HCT116 (cell line): ENCODE measurements around the gene KLF11. TPM values are rescaled to one million over a fixed set of nuclear protein-coding genes. Genes with fewer than 3 reads are reported as not detected.

ENCODE experiments used
- ATAC-seq: fragments of 200-7000 bp; cut with Tn5 transposase; 2 replicates; pipeline ENCODE4 v1.9.1; 2020; ENCODE audit warnings: mild to moderate bottlenecking, moderate library complexity
- BruUV-seq: library from RNA; stranded (reverse); fragments of 400-500 nt; replicated peaks from 2 replicates; lab custom pipeline; 2021; lab: Mats Ljungman, UMichigan
- CTCF ChIA-PET: fragments of 300-600 bp; sonication (Branson Sonifier 250); formaldehyde crosslinking; loops from one replicate; lab custom pipeline; 2021; ENCODE audit warnings: antibody characterized with exemption; lab: Charles Lee
- POLR2A ChIA-PET: fragments of 300-600, 350-600 bp; sonication (Branson Sonifier 250); formaldehyde crosslinking; loops from one replicate; lab custom pipeline; 2021; ENCODE audit warnings: antibody characterized with exemption; lab: Charles Lee
- RAD21 ChIA-PET, 2 experiments: fragments of 300-600 bp; sonication (Branson Sonifier 250); formaldehyde crosslinking; loops; one replicate each; lab custom pipeline; 2023; ENCODE audit warnings: low total read pairs in 2 of 2; ENCODE audit not compliant: uncharacterized antibody in 2 of 2, unreplicated experiment in 2 of 2, low non-redundant PET in 1 of 2; lab: Charles Lee
- DNase-seq: peaks from one replicate; pipeline ENCODE4 v3.0.0-alpha.2; 2010; ENCODE audit warnings: low read depth, low spot score
- H2AFZ ChIP-seq: fragments of 200-600 bp; shearing (Covaris generic), sonication (generic); 2 replicates; pipeline ENCODE4 v1.6.1; 2017; ENCODE audit warnings: low read depth, mixed run types, mixed read lengths, antibody characterized with exemption, low read length; ENCODE audit not compliant: poor library complexity, severe bottlenecking
- H3K27ac ChIP-seq: 2 replicates; pipeline ENCODE4 v1.5.1; 2012; ENCODE audit warnings: low read depth, low read length
- H3K27me3 ChIP-seq: fragments of 200-600 bp; sonication (generic); 2 replicates; pipeline ENCODE4 v1.6.1; 2016; ENCODE audit warnings: mixed run types, low read length, mixed read lengths; ENCODE audit not compliant: insufficient read depth
- H3K36me3 ChIP-seq, 2 experiments: fragments of 200-500 bp in 1 of 2; fragments of 200-600 bp in 1 of 2; sonication (Bioruptor generic) in 1 of 2; sonication (generic) in 1 of 2; 2 replicates each; pipeline versions ENCODE4 v1.5.1 to v1.6.1; 2014 to 2016; ENCODE audit warnings: low read length in 2 of 2, inconsistent platforms in 1 of 2, mixed read lengths in 1 of 2, mixed run types in 1 of 2; ENCODE audit not compliant: insufficient read depth in 2 of 2, control insufficient read depth in 1 of 2
- H3K4me1 ChIP-seq, 2 experiments: fragments of 200-600 bp in 1 of 2; sonication (generic) in 1 of 2; 2 replicates each; pipeline versions ENCODE4 v1.5.1 to v1.6.1; 2012 to 2017; ENCODE audit warnings: low read length in 2 of 2, inconsistent platforms in 1 of 2, mild to moderate bottlenecking in 1 of 2, mixed read lengths in 1 of 2, mixed run types in 1 of 2, moderate library complexity in 1 of 2; ENCODE audit not compliant: insufficient read depth in 2 of 2, control insufficient read depth in 1 of 2
- H3K4me2 ChIP-seq: fragments of 200-600 bp; sonication (generic); 2 replicates; pipeline ENCODE4 v1.6.1; 2017; ENCODE audit warnings: mixed run types, low read length, mixed read lengths
- H3K4me3 ChIP-seq, 2 experiments: fragments of 200-600 bp in 1 of 2; sonication (generic) in 1 of 2; replicated peaks in 1 of 2; 2 replicates each; pipeline ENCODE4 v1.5.1; 2011 to 2016; ENCODE audit warnings: low read length in 2 of 2, control low read depth in 1 of 2, low read depth in 1 of 2, mild to moderate bottlenecking in 1 of 2, mixed read lengths in 1 of 2, mixed run types in 1 of 2
- H3K79me2 ChIP-seq: fragments of 200-600 bp; sonication (generic); 2 replicates; pipeline ENCODE4 v1.6.1; 2017; ENCODE audit warnings: mild to moderate bottlenecking, mixed run types, low read length, moderate library complexity, mixed read lengths; ENCODE audit not compliant: insufficient read depth
- H3K9ac ChIP-seq: fragments of 200-600 bp; sonication (generic); 2 replicates; pipeline ENCODE4 v1.6.1; 2016; ENCODE audit warnings: low read length, mixed read lengths
- H3K9me2 ChIP-seq: fragments of 200-600 bp; sonication (generic), shearing (Covaris generic); 2 replicates; pipeline ENCODE4 v1.6.1; 2017; ENCODE audit warnings: mixed run types, mild to moderate bottlenecking, moderate library complexity; ENCODE audit not compliant: insufficient read depth
- H3K9me3 ChIP-seq, 2 experiments: fragments of 200-500 bp in 1 of 2; fragments of 200-600 bp in 1 of 2; sonication (Bioruptor generic) in 1 of 2; sonication (generic) in 1 of 2; 2 replicates each; pipeline ENCODE4 v1.6.1; 2014 to 2017; ENCODE audit warnings: low read length in 2 of 2, mixed read lengths in 2 of 2, inconsistent platforms in 1 of 2, low read depth in 1 of 2, mild to moderate bottlenecking in 1 of 2, mixed run types in 1 of 2, moderate library complexity in 1 of 2; ENCODE audit not compliant: control insufficient read depth in 1 of 2, insufficient read depth in 1 of 2
- H4K20me1 ChIP-seq: fragments of 200-600 bp; sonication (generic), shearing (Covaris generic); 2 replicates; pipeline ENCODE4 v1.6.1; 2017; ENCODE audit warnings: mixed run types, mild to moderate bottlenecking, moderate library complexity; ENCODE audit not compliant: insufficient read depth
- CBX3 ChIP-seq: IDR thresholded peaks from 2 replicates; pipeline ENCODE4 v1.6.1; 2012; ENCODE audit warnings: low read depth
- CEBPB ChIP-seq: IDR thresholded peaks from 2 replicates; pipeline ENCODE4 v1.6.1; 2012; ENCODE audit warnings: low read depth
- ELF1 ChIP-seq: IDR thresholded peaks from 2 replicates; pipeline ENCODE4 v1.6.1; 2012; ENCODE audit warnings: low read depth, borderline replicate concordance
- EZH2phosphoT487 ChIP-seq: fragments of 200-600 bp; IDR thresholded peaks from 2 replicates; pipeline ENCODE4 v1.6.1; 2018; ENCODE audit warnings: antibody characterized with exemption, borderline replicate concordance
- FOSL1 ChIP-seq: IDR thresholded peaks from 2 replicates; pipeline ENCODE4 v1.6.1; 2012; ENCODE audit warnings: low read depth
- POLR2A ChIP-seq: IDR thresholded peaks from 2 replicates; pipeline ENCODE4 v1.7.0; 2011; ENCODE audit warnings: borderline replicate concordance; ENCODE audit not compliant: insufficient read depth, insufficient read length; ENCODE audit errors: extremely low read depth
- POLR2AphosphoS5 ChIP-seq: IDR thresholded peaks from 2 replicates; pipeline ENCODE4 v1.6.1; 2011; ENCODE audit warnings: mild to moderate bottlenecking, low read depth, low read length, moderate library complexity
- TCF7L2 ChIP-seq: IDR thresholded peaks from 2 replicates; pipeline ENCODE4 v1.7.0; 2011; ENCODE audit warnings: borderline replicate concordance, inconsistent platforms; ENCODE audit not compliant: insufficient read depth, insufficient read length; ENCODE audit errors: extremely low read depth
- YY1 ChIP-seq: IDR thresholded peaks from 2 replicates; pipeline ENCODE4 v1.6.1; 2011; ENCODE audit warnings: low read length, low read depth, moderate library complexity, mild to moderate bottlenecking; ENCODE audit not compliant: insufficient replicate concordance; ENCODE audit errors: extremely low read depth
- ZFX ChIP-seq: fragments of 450-650 bp; IDR thresholded peaks from 2 replicates; pipeline ENCODE4 v1.6.1; 2017
- ZNF274 ChIP-seq: fragments of 200-500 bp; sonication (Bioruptor generic); IDR thresholded peaks from 2 replicates; pipeline ENCODE4 v1.6.1; 2014; ENCODE audit warnings: mild to moderate bottlenecking, low read depth, low read length, inconsistent platforms
- intact Hi-C: fragments of 100-400 bp; cut with micrococcal nuclease; formaldehyde crosslinking; loops from 2 replicates; pipeline ENCODE4 v1.10.0; 2022
- total RNA-seq: library from RNA; stranded (reverse); gene quantifications from one replicate; pipeline ENCODE4 v1.2.1, GENCODE V29; 2021; ENCODE audit not compliant: unreplicated experiment
- TF ChIP-seq, protein P1 (sequence below): IDR thresholded peaks from 2 replicates; pipeline ENCODE4 v1.6.1; 2011; ENCODE audit warnings: mild to moderate bottlenecking, low read length, moderate library complexity; ENCODE audit not compliant: insufficient replicate concordance; ENCODE audit errors: extremely low read depth
- TF ChIP-seq, protein P2 (sequence below): IDR thresholded peaks from 2 replicates; pipeline ENCODE4 v1.6.1; 2012
- TF ChIP-seq, protein P3 (sequence below): IDR thresholded peaks from 2 replicates; pipeline ENCODE4 v1.6.1; 2012; ENCODE audit warnings: low read depth

The KLF11 gene
- total RNA-seq, 1 experiment from 2014 or later: 9.0 TPM

DNA sequence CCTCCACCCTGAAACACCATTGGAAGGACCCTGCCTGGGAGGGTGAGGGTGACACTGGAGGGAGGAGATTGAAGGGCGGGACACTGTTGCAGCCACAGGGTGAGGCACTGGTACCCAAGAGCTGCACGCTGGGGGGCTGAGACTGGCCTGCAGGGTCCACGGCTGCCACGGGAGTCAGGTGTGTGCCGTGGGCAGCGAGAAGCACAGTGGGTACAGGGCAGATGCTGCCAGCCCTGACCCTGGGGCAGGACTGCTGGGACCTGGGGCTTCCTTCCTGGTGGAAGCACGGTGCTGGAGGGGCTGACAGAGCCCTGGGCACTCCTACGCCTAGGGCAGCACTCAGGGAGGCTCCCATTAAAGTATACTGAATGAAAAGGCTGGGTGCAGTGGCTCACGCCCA, 20.2 kb downstream of the KLF11 start:
- H3K4me1 ChIP-seq: no peaks in the 10 kb centered on the region
- no peak for TF ChIP-seq CEBPB
- TF ChIP-seq ELF1: no peak
- TF ChIP-seq, protein P1, sequence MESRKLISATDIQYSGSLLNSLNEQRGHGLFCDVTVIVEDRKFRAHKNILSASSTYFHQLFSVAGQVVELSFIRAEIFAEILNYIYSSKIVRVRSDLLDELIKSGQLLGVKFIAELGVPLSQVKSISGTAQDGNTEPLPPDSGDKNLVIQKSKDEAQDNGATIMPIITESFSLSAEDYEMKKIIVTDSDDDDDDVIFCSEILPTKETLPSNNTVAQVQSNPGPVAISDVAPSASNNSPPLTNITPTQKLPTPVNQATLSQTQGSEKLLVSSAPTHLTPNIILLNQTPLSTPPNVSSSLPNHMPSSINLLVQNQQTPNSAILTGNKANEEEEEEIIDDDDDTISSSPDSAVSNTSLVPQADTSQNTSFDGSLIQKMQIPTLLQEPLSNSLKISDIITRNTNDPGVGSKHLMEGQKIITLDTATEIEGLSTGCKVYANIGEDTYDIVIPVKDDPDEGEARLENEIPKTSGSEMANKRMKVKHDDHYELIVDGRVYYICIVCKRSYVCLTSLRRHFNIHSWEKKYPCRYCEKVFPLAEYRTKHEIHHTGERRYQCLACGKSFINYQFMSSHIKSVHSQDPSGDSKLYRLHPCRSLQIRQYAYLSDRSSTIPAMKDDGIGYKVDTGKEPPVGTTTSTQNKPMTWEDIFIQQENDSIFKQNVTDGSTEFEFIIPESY: no peak
- TF ChIP-seq, protein P2, sequence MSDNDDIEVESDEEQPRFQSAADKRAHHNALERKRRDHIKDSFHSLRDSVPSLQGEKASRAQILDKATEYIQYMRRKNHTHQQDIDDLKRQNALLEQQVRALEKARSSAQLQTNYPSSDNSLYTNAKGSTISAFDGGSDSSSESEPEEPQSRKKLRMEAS: no peak
- TF ChIP-seq, protein P3, sequence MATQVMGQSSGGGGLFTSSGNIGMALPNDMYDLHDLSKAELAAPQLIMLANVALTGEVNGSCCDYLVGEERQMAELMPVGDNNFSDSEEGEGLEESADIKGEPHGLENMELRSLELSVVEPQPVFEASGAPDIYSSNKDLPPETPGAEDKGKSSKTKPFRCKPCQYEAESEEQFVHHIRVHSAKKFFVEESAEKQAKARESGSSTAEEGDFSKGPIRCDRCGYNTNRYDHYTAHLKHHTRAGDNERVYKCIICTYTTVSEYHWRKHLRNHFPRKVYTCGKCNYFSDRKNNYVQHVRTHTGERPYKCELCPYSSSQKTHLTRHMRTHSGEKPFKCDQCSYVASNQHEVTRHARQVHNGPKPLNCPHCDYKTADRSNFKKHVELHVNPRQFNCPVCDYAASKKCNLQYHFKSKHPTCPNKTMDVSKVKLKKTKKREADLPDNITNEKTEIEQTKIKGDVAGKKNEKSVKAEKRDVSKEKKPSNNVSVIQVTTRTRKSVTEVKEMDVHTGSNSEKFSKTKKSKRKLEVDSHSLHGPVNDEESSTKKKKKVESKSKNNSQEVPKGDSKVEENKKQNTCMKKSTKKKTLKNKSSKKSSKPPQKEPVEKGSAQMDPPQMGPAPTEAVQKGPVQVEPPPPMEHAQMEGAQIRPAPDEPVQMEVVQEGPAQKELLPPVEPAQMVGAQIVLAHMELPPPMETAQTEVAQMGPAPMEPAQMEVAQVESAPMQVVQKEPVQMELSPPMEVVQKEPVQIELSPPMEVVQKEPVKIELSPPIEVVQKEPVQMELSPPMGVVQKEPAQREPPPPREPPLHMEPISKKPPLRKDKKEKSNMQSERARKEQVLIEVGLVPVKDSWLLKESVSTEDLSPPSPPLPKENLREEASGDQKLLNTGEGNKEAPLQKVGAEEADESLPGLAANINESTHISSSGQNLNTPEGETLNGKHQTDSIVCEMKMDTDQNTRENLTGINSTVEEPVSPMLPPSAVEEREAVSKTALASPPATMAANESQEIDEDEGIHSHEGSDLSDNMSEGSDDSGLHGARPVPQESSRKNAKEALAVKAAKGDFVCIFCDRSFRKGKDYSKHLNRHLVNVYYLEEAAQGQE: no peak
- TF ChIP-seq EZH2phosphoT487: no peak
- TF ChIP-seq POLR2A: no peak
- TF ChIP-seq CBX3: no peak
- no peak for TF ChIP-seq YY1
- TF ChIP-seq POLR2AphosphoS5: no peak
- TF ChIP-seq TCF7L2: no peak
- no peak for TF ChIP-seq ZNF274
- no peak for TF ChIP-seq ZFX
- TF ChIP-seq FOSL1: no peak
- TF ChIP-seq, all 23 proteins: peak for 0
- Histone ChIP-seq H3K4me3 (no peak overlapping the region), H3K27ac (no peak overlapping the region), H3K27me3 (no peaks in the 10 kb centered on the region), H4K20me1 (no peaks in the 10 kb centered on the region), H2AFZ (no peak overlapping the region), H3K9ac (no peak overlapping the region), H3K4me2 (no peak overlapping the region), H3K9me2 (no peaks in the 10 kb centered on the region), H3K9me3 (no peaks in the 10 kb centered on the region), H3K79me2 (no peaks in the 10 kb centered on the region), H3K36me3 (no peaks in the 10 kb centered on the region)
- DNase-seq (no peak), ATAC-seq (no peak)
- BruUV-seq: no TSS peak
- ChIA-PET RAD21 (no interaction called here), CTCF (no interaction called here), POLR2A (no interaction called here)
- intact Hi-C loops: no loop called here
